Endothelial cell of umbilical vein (primary cell): ENCODE measurements around the gene CGNL1. TPM values are rescaled to one million over a fixed set of nuclear protein-coding genes. Genes with fewer than 3 reads are reported as not detected.

Source experiments
- BruUV-seq: library from RNA; stranded (reverse); fragments of 400-500 nt; replicated peaks from 2 replicates; lab custom pipeline; 2021; lab: Mats Ljungman, UMichigan
- CTCF ChIA-PET: fragments of 300-600, 350-600 bp; sonication (Branson Sonifier 250); formaldehyde crosslinking; loops from one replicate; lab custom pipeline; 2021; ENCODE audit warnings: antibody characterized with exemption, inconsistent platforms; lab: Charles Lee
- POLR2A ChIA-PET: fragments of 300-600, 350-600 bp; sonication (Branson Sonifier 250); formaldehyde crosslinking; loops from one replicate; lab custom pipeline; 2021; ENCODE audit warnings: antibody characterized with exemption, inconsistent platforms; lab: Charles Lee
- DNase-seq: peaks from one replicate; pipeline ENCODE4 v3.0.0-alpha.2; 2011; ENCODE audit warnings: low read depth, low spot score
- FAIRE-seq: peaks from 2 replicates; lab custom pipeline; 2011; peaks lifted over from hg19 to GRCh38; lab: Jason Lieb, UNC
- H2AFZ ChIP-seq: 2 replicates; pipeline ENCODE4 v1.6.0; 2012; ENCODE audit warnings: low read depth, low read length, control low read depth, inconsistent platforms
- H3K27ac ChIP-seq: 2 replicates; pipeline ENCODE4 v1.5.1; 2011; ENCODE audit warnings: low read depth, mild to moderate bottlenecking, control low read depth, low read length, moderate library complexity; ENCODE audit not compliant: insufficient read depth
- H3K27me3 ChIP-seq, 2 experiments: 2 replicates each; pipeline versions ENCODE4 v1.6.0 to v1.6.1; 2011; ENCODE audit warnings: low read length in 2 of 2, mixed read lengths in 1 of 2; ENCODE audit not compliant: control insufficient read depth in 2 of 2, insufficient read depth in 2 of 2
- H3K36me3 ChIP-seq, 2 experiments: 2 replicates in 1 of 2; 3 replicates in 1 of 2; pipeline ENCODE4 v1.5.1; 2011; ENCODE audit warnings: low read length in 2 of 2, mild to moderate bottlenecking in 1 of 2, moderate library complexity in 1 of 2; ENCODE audit not compliant: control insufficient read depth in 2 of 2, insufficient read depth in 2 of 2; ENCODE audit errors: extremely low read depth in 1 of 2
- H3K4me1 ChIP-seq: 3 replicates; pipeline ENCODE4 v1.5.1; 2011; ENCODE audit warnings: mild to moderate bottlenecking, low read length; ENCODE audit not compliant: control insufficient read depth, insufficient read depth; ENCODE audit errors: extremely low read depth
- H3K4me2 ChIP-seq: 2 replicates; pipeline ENCODE4 v1.6.1; 2011; ENCODE audit warnings: low read length, control low read depth, mixed read lengths; ENCODE audit not compliant: insufficient read depth
- H3K4me3 ChIP-seq, 3 experiments: fragments of 200-600 bp in 1 of 3; sonication (generic), shearing (Covaris generic) in 1 of 3; replicated peaks in 1 of 3; 2 replicates each; pipeline ENCODE4 v1.5.1; 2011 to 2016; ENCODE audit warnings: control low read depth in 3 of 3, low read length in 3 of 3, mild to moderate bottlenecking in 2 of 3, inconsistent platforms in 1 of 3, low read depth in 1 of 3, moderate library complexity in 1 of 3; ENCODE audit not compliant: insufficient read depth in 1 of 3
- H3K79me2 ChIP-seq: 2 replicates; pipeline ENCODE4 v1.6.0; 2012; ENCODE audit warnings: low read length, inconsistent platforms; ENCODE audit not compliant: control insufficient read depth, insufficient read depth
- H3K9ac ChIP-seq: replicated peaks from 2 replicates; pipeline ENCODE3; 2011; ENCODE audit warnings: low read length, control low read depth; ENCODE audit not compliant: insufficient read depth; ENCODE audit errors: extremely low read depth
- H3K9me1 ChIP-seq: replicated peaks from 3 replicates; pipeline ENCODE4 v1.6.0; 2011; ENCODE audit warnings: mild to moderate bottlenecking, low read length; ENCODE audit not compliant: control insufficient read depth, insufficient read depth; ENCODE audit errors: extremely low read depth
- H3K9me3 ChIP-seq: replicated peaks from 2 replicates; pipeline ENCODE4 v1.5.1; 2012; ENCODE audit warnings: low read length, inconsistent platforms; ENCODE audit not compliant: control insufficient read depth, insufficient read depth
- H4K20me1 ChIP-seq: replicated peaks from 2 replicates; pipeline ENCODE3; 2011; ENCODE audit warnings: mild to moderate bottlenecking, low read length; ENCODE audit not compliant: control insufficient read depth, insufficient read depth; ENCODE audit errors: extremely low read depth
- EZH2 ChIP-seq: IDR thresholded peaks from 2 replicates; pipeline ENCODE4 v1.6.1; 2012; ENCODE audit warnings: borderline replicate concordance, low read depth, mild to moderate bottlenecking, moderate library complexity, low read length, inconsistent platforms; ENCODE audit not compliant: severe bottlenecking
- FOS ChIP-seq: IDR thresholded peaks from 2 replicates; pipeline ENCODE4 v1.6.1; 2011; ENCODE audit warnings: mild to moderate bottlenecking, low read length, moderate library complexity, borderline replicate concordance; ENCODE audit not compliant: insufficient read depth
- GATA2 ChIP-seq: IDR thresholded peaks from 2 replicates; pipeline ENCODE4 v1.7.0; 2011; ENCODE audit warnings: low read depth, mild to moderate bottlenecking, moderate library complexity, mixed read lengths, low read length; ENCODE audit not compliant: insufficient read length, insufficient read depth
- JUN ChIP-seq: IDR thresholded peaks from 2 replicates; pipeline ENCODE4 v1.6.1; 2011; ENCODE audit warnings: borderline replicate concordance, low read depth; ENCODE audit not compliant: insufficient read length, insufficient read depth
- MAX ChIP-seq: IDR thresholded peaks from 2 replicates; pipeline ENCODE4 v1.6.1; 2011; ENCODE audit not compliant: insufficient read depth, insufficient read length
- MYC ChIP-seq: IDR thresholded peaks from one replicate; pipeline ENCODE4 v1.6.1; 2011; ENCODE audit warnings: mild to moderate bottlenecking, low read depth, low read length
- POLR2A ChIP-seq: IDR thresholded peaks from 2 replicates; pipeline ENCODE4 v1.6.1; 2012; ENCODE audit warnings: low read depth, mild to moderate bottlenecking, control low read depth, low read length
- POLR2AphosphoS5 ChIP-seq: IDR thresholded peaks from 2 replicates; pipeline ENCODE4 v1.6.1; 2012; ENCODE audit warnings: low read depth, mild to moderate bottlenecking, control low read depth, low read length, moderate library complexity; ENCODE audit not compliant: insufficient read depth
- dilution Hi-C: fragments of 300-500 bp; cut with MboI; formaldehyde crosslinking; loops from one replicate; pipeline ENCODE4 v1.15.0; 2019; ENCODE audit warnings: low sequenced_read_pairs; ENCODE audit not compliant: extremely low pct_ligation_motif_present
- intact Hi-C: fragments of 100-400 bp; cut with micrococcal nuclease; formaldehyde crosslinking; loops from one replicate; pipeline ENCODE4 v1.10.0; 2022
- polyA plus RNA-seq, 4 experiments: library from polyadenylated mRNA; depleted of rRNA in 3 of 4; stranded (reverse) in 3 of 4; unstranded in 1 of 4; fragments of >200 nt; gene quantifications; 2 replicates each; pipeline versions ENCODE4 v1.2.1 to v1.2.3, GENCODE V29; 2011 to 2012; ENCODE audit warnings: missing spikeins in 1 of 4
- total RNA-seq: library from RNA; stranded (reverse); gene quantifications from 2 replicates; pipeline ENCODE4 v1.2.3, GENCODE V29; 2021
- TF ChIP-seq, protein P1 (sequence below), 2 donors: IDR thresholded peaks; 1 replicate in 1 of 2; 2 replicates in 1 of 2; pipeline ENCODE4 v1.5.1; 2011; ENCODE audit warnings: low read length in 2 of 2, mild to moderate bottlenecking in 2 of 2, moderate library complexity in 2 of 2, control low read depth in 1 of 2, inconsistent platforms in 1 of 2, low read depth in 1 of 2; ENCODE audit not compliant: insufficient read depth in 1 of 2; ENCODE audit errors: extremely low read depth in 1 of 2

CGNL1 gene
- total and polyA plus RNA-seq, 2 donors (not counting 3 experiments of a cell fraction or from before 2014, with no cell fraction given), result 6.9 to 27.1 TPM

DNA sequence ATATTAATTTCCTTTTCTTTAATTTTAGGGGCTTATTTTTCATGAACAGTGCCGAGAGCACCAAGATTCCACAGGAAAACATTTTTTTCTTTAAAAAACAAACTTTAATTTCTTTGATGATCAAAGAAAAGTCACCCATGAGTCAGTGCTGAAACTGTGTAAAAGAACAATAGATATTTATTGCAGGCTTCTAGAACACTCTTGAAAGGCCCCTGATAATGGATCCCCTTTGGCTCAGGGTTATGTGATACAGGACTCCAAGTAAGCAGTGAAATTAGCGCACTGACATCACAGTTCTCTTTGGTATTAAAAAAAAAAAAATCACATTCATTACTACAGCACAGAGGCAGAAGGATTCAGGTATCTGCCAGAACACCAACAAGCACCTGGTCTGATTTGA lies 149.3 kb downstream of the CGNL1 start:
- Histone ChIP-seq H3K27me3 (no peaks in the 10 kb centered on the region), H3K79me2 (no peaks in the 10 kb centered on the region), H3K36me3 (peaks cover 0 to 5% of the 10 kb centered on the region in 2 experiments), H3K27ac (peak overlapping the region; percentile 25), H4K20me1 (no peaks in the 10 kb centered on the region), H3K9ac (no peak overlapping the region), H3K9me1 (no peaks in the 10 kb centered on the region), H2AFZ (peak overlapping the region; percentile 11), H3K9me3 (no peaks in the 10 kb centered on the region), H3K4me2 (no peak overlapping the region), H3K4me3 (no peak overlapping the region), H3K4me1 (peaks cover 35% of the 10 kb centered on the region)
- TF ChIP-seq MYC (no peak), GATA2 (peak; percentile 42), MAX (no peak)
- intact Hi-C loops (loop anchor here (5.0 kb wide), 1 partner anchor 48 kb away; no protein-coding TSS in a partner anchor), dilution Hi-C loops (loop anchor here (25.0 kb wide), 1 partner anchor 188 kb away; no protein-coding TSS in a partner anchor)
- DNase-seq (peak; percentile 73), FAIRE-seq (peak; percentile 49)
- ChIA-PET CTCF (interaction anchor here (1.3 to 6.5 kb wide), 4 partner anchors 19 to 379 kb away, joined by 7 to 680 read pairs (median 80); no protein-coding TSS in a partner anchor), POLR2A (no interaction called here)
- no TSS peak for BruUV-seq

GRCh38 chr15:57526076-57526475 lies 149.8 kb downstream of the CGNL1 start:
- intact Hi-C loops, result loop anchor here (2.0 to 5.0 kb wide), 5 partner anchors 19 to 705 kb away; no protein-coding TSS in a partner anchor
- CTCF ChIA-PET, result interaction anchor here (1.8 to 6.5 kb wide), 6 partner anchors 11 to 380 kb away, joined by 5 to 680 read pairs (median 56); no protein-coding TSS in a partner anchor

More at GRCh38 chr15:57526076-57526475, 149.8 kb downstream of the CGNL1 start:
- Histone ChIP-seq H3K4me1 (peaks cover 35% of the 10 kb centered on the region), H3K9ac (no peak overlapping the region), H3K4me3 (no peak overlapping the region), H4K20me1 (no peaks in the 10 kb centered on the region), H3K27me3 (no peaks in the 10 kb centered on the region), H3K9me3 (no peaks in the 10 kb centered on the region), H3K36me3 (peaks cover 0 to 5% of the 10 kb centered on the region in 2 experiments), H3K4me2 (no peak overlapping the region), H3K27ac (peak overlapping the region; percentile 11), H2AFZ (no peak overlapping the region), H3K79me2 (no peaks in the 10 kb centered on the region), H3K9me1 (no peaks in the 10 kb centered on the region)
- POLR2A ChIA-PET, result no interaction called here
- TF ChIP-seq, protein P1, sequence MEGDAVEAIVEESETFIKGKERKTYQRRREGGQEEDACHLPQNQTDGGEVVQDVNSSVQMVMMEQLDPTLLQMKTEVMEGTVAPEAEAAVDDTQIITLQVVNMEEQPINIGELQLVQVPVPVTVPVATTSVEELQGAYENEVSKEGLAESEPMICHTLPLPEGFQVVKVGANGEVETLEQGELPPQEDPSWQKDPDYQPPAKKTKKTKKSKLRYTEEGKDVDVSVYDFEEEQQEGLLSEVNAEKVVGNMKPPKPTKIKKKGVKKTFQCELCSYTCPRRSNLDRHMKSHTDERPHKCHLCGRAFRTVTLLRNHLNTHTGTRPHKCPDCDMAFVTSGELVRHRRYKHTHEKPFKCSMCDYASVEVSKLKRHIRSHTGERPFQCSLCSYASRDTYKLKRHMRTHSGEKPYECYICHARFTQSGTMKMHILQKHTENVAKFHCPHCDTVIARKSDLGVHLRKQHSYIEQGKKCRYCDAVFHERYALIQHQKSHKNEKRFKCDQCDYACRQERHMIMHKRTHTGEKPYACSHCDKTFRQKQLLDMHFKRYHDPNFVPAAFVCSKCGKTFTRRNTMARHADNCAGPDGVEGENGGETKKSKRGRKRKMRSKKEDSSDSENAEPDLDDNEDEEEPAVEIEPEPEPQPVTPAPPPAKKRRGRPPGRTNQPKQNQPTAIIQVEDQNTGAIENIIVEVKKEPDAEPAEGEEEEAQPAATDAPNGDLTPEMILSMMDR (IDR thresholded peaks at IDR 0.05; ENCODE audit: extremely low read depth in 1 of 2, insufficient read depth in 1 of 2, low read depth in 1 of 2, low read length in 2 of 2), result no peak
- TF ChIP-seq GATA2, result no peak
- no peak for TF ChIP-seq MYC
- no peak for TF ChIP-seq FOS
- no peak for TF ChIP-seq JUN
- no peak for TF ChIP-seq POLR2A
- no peak for TF ChIP-seq EZH2
- TF ChIP-seq POLR2AphosphoS5, result no peak
- no peak for TF ChIP-seq MAX
- BruUV-seq, result no TSS peak
- FAIRE-seq (peak; percentile 47), DNase-seq (no peak)
- dilution Hi-C loops, result loop anchor here (25.0 kb wide), 1 partner anchor 189 kb away; no protein-coding TSS in a partner anchor
